ENCODE measurements around the gene RAD51B.
A peak's percentile ranks its signal among the peaks of the same experiment; 100 is the strongest.

- TF ChIP-seq CTCF (IDR thresholded peaks at IDR 0.05) (no peak), POLR2AphosphoS5 (IDR thresholded peaks at IDR 0.05) (peak in 1 of 3 donors; percentile 3), EP300 (IDR thresholded peaks at IDR 0.05) (no peak), POLR2A (IDR thresholded peaks at IDR 0.05) (no peak)
Observed at GRCh38 chr14:68307790-68308168, 488.2 kb downstream of the RAD51B start.
